GM15510 (cell line): ENCODE data around the gene PRPF8.

Source experiments
- POLR2A ChIP-seq: IDR thresholded peaks from 3 replicates; pipeline ENCODE4 v1.6.1; 2011; ENCODE audit warnings: borderline replicate concordance; ENCODE audit not compliant: insufficient read length; ENCODE audit errors: extremely low read depth

Gene PRPF8

GRCh38 chr17:1608676-1609075 is 76.0 kb downstream of the PRPF8 start:
- no peak for TF ChIP-seq POLR2A

DNA sequence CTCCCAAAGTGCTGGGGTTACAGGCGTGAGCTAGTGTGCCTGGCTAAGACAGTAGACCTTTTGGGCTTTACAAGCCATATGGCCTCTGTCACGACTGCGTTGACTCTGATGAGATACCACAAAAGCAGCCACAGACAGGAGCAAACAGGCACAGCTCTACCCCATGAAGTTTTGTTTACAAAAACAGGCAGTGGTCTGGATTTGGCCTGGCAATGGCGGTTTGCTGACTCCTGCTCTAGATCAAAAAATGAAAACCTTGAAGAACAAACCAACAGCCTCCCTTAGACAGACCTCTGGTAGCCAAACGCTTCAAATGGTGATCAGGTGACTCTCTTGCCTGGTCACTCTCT is 76.7 kb downstream of the PRPF8 start:
- TF ChIP-seq POLR2A, result no peak

DNA sequence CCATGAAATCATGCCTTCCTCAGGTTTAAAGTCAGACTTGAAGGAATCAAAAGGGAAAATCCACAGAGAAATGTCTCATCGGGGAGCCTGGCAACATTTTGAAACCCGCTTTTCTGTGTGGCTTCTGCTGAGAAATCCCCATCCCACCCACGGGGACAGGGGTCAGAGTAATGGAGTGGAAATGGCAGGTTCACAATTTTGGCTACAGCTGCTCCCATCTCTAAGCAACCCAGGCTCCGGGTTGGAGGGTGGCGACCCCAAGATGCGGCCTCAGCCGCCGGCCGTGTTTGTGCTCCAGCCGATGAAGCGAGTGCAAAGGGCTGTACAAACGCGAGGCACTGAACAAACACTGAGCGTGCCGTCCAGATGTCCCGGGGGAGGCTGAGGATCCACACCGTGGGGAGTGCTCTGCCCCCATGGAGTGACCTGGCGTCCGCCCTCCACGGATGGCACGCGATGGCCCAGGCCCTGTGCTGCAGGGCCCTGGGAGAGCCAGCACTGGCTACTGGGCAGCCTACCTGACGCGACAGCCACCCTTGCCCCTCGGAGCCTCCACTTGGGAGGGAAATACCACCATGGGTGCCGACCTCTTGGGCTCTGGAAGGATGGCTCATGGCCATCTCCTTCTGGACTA is 78.2 kb downstream of the PRPF8 start:
- no peak for TF ChIP-seq POLR2A

DNA sequence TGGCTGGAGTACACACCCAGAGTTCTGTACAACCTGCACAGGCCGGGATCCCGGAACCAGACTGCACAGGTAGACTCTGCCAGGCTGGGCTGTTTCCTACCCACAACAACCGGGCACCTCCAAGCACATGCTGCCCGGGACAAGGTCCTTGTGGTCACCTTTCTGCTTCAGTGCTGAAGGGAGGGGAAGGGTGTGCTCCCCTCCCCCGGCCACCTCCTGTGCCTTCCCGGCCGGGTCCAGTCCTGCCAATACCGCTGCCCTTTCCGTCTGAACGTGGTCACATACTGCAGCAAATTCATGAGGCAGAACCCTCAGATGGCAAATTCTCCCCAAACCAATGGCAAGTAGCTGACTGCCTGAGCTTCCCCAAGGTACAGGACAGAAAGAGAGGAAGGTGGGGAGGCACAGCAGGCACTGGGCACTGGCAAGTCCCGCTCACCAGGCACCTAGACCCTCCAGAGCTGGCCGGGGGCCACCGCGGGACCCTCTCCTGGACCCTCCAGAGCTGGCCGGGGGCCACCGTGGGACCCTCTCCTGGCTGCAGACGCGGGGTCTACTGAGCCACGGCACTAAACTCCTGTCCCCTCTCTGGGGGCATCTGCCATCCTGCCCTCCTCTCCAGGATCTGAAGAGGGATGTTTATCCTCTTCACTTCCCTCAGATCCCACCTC is 78.9 kb downstream of the PRPF8 start:
- no peak for TF ChIP-seq POLR2A

DNA sequence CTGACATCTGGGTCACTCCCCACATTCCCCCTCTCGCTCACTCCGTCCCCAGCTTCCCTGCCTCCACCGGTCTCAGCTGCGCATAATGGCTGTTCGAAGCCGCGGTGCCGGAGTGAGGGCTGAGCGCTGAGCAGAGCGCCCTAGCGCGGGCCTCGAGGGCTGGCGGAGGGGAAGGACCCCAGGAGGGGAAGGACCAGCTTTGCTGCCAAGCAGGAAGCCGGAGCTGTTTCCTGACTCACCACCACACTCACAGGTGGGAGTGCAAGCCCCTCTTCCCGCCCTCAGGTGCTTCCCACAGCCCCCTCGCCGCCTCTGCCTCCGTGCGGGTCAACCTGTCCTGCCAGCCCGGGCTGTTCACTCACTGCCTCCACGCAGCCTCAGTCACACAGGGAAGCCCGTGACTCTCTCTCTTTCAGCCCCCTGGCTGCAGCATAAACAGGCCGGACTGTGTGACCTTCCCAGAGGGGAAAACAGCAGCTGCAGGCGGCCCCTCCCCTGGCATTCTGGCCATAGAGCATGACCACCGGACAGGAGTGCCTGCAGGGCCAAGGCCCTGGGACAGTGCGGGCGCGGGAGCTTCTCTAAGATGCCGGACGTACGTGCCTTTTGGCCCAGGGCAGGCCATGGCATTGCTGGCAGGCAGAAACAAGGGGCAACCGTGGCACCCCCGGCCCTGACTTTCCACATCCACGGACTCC is 79.7 kb downstream of the PRPF8 start:
- no peak for TF ChIP-seq POLR2A

DNA sequence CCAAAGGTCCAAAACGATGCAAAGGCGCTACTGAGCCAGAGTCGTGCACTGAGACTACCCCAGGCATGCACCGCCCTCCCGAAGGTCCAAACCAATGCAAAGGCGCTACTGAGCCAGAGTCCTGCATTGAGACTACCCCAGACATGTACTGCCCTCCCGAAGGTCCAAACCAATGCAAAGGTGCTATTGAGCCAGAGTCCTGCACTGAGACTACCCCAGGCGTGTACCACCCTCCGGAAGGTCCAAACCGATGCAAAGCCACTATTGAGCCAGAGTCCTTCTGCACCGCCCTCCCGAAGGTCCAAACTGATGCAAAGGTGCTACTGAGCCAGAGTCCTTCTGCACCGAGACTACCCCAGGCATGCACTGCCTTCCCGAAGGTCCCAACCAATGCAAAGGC is 83.1 kb downstream of the PRPF8 start:
- TF ChIP-seq POLR2A, result no peak
